ENCODE measurements around the gene FERMT2. TPM values are rescaled to one million over a fixed set of nuclear protein-coding genes. Genes with fewer than 3 reads are reported as not detected.

The FERMT2 gene
- total and polyA plus RNA-seq, 7 experiments from 2014 or later: 0.13 to 0.58 (median 0.33) TPM; not detected in 3

DNA sequence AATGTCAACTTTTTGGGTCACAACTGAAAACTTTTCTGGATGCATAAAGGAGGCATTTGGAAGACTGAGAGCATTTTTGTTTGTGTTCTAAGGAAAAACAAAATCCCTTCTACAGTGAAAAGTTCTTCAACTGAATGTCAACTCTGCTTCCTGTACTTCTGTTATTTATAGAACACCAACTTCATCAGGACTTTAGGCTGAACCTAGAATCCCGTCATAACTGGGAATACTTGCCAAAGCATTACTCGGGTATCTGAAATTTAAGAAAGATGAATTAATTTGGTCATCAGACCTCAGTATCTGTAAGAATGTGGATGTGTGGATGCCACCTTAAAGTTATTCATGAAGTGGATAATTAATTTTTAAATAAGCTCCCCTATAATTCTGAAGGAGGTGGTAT is 73.2 kb downstream of the FERMT2 start:
- H3K27ac ChIP-seq (ENCODE audit: low read depth, low read length): no peak overlapping the region
- H3K4me1 ChIP-seq (ENCODE audit: control insufficient read depth in 2 of 2, insufficient read depth in 2 of 2, low read length in 2 of 2): no peaks in the 10 kb centered on the region
- intact Hi-C loops (cut with micrococcal nuclease): no loop called here
- Mint-ChIP-seq H3K27me3 (peaks cover 0 to 10% (median 0%) of the 10 kb centered on the region in 5 donors), H3K27ac (no peak overlapping the region), H3K9me3 (no peaks in the 10 kb centered on the region), H3K4me3 (no peak overlapping the region), H3K36me3 (no peaks in the 10 kb centered on the region), H3K4me1 (no peaks in the 10 kb centered on the region)
- no peak for DNase-seq
- no peaks in the 10 kb centered on the region for H3K36me3 ChIP-seq (ENCODE audit: control insufficient read depth in 2 of 3, insufficient read depth in 3 of 3, low read length in 3 of 3)
- H3K27me3 ChIP-seq (ENCODE audit: control insufficient read depth in 2 of 2, insufficient read depth in 2 of 2, low read length in 2 of 2): no peaks in the 10 kb centered on the region
- no peak overlapping the region for H3K4me3 ChIP-seq (ENCODE audit: low read length)
- POLR2A ChIA-PET: no interaction called here
- CTCF ChIA-PET: no interaction called here
- no peak for ATAC-seq
- no peaks in the 10 kb centered on the region for H3K9me3 ChIP-seq (ENCODE audit: control insufficient read depth in 2 of 3, low read length in 3 of 3)

DNA sequence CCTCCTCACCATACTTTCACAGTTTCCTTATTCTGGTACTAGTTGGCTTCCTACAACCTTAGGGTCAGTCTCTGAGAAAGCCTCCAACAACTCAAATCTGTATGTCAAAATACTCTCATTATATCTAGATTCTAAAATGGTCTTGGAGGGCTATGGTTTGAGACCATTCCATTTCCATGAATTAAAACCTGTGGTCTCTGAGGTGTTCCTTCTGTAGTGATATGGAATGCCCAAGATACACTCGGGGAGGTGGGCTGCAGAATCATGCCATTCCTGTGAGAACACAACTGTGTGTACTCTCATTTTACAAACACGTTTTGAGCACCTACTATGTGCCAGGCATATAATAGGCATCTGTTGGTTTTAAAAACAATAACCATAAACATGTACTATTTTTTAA is 74.0 kb downstream of the FERMT2 start:
- Histone ChIP-seq H3K4me1 (ENCODE audit: control insufficient read depth in 2 of 2, insufficient read depth in 2 of 2, low read length in 2 of 2) (no peaks in the 10 kb centered on the region), H3K36me3 (ENCODE audit: control insufficient read depth in 2 of 3, insufficient read depth in 3 of 3, low read length in 3 of 3) (no peaks in the 10 kb centered on the region), H3K4me3 (ENCODE audit: low read length) (no peak overlapping the region), H3K27ac (ENCODE audit: low read depth, low read length) (no peak overlapping the region), H3K9me3 (ENCODE audit: control insufficient read depth in 2 of 3, low read length in 3 of 3) (no peaks in the 10 kb centered on the region), H3K27me3 (ENCODE audit: control insufficient read depth in 2 of 2, insufficient read depth in 2 of 2, low read length in 2 of 2) (no peaks in the 10 kb centered on the region)
- Mint-ChIP-seq H3K4me3 (no peak overlapping the region), H3K9me3 (no peaks in the 10 kb centered on the region), H3K27ac (no peak overlapping the region), H3K27me3 (peaks cover 0 to 8% (median 0%) of the 10 kb centered on the region in 5 donors), H3K36me3 (no peaks in the 10 kb centered on the region), H3K4me1 (no peaks in the 10 kb centered on the region)
- intact Hi-C loops (cut with micrococcal nuclease): no loop called here
- CTCF ChIA-PET: no interaction called here
- no peak for DNase-seq
- ATAC-seq: no peak
- POLR2A ChIA-PET: no interaction called here

DNA sequence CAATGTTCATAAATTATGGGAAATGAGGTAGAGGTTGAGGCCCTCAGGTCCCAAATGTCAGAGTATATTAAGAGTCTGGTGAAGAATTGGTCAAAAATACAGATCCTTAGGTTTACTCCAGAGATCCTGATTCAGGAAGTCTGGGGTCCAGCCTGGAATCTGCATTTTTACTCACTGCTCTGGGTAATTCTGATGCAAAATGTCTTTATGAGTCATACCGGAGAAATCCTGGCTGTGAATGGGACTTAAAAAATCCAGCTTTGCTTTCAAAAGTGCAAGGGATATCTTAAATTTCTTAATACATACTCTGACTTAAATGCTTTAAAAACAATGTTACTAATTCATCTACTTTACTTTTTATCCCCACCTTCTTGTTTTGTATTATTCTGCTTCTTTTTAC is 74.5 kb downstream of the FERMT2 start:
- H3K9me3 ChIP-seq (ENCODE audit: control insufficient read depth in 2 of 3, low read length in 3 of 3): no peaks in the 10 kb centered on the region
- no peaks in the 10 kb centered on the region for H3K36me3 ChIP-seq (ENCODE audit: control insufficient read depth in 2 of 3, insufficient read depth in 3 of 3, low read length in 3 of 3)
- no peaks in the 10 kb centered on the region for H3K27me3 ChIP-seq (ENCODE audit: control insufficient read depth in 2 of 2, insufficient read depth in 2 of 2, low read length in 2 of 2)
- H3K4me3 ChIP-seq (ENCODE audit: low read length): no peak overlapping the region
- Mint-ChIP-seq H3K36me3 (no peaks in the 10 kb centered on the region), H3K27me3 (peaks cover 0 to 6% (median 0%) of the 10 kb centered on the region in 5 donors), H3K9me3 (no peaks in the 10 kb centered on the region), H3K27ac (no peak overlapping the region), H3K4me3 (no peak overlapping the region), H3K4me1 (no peaks in the 10 kb centered on the region)
- H3K4me1 ChIP-seq (ENCODE audit: control insufficient read depth in 2 of 2, insufficient read depth in 2 of 2, low read length in 2 of 2): no peaks in the 10 kb centered on the region
- ChIA-PET POLR2A (no interaction called here), CTCF (no interaction called here)
- intact Hi-C loops (cut with micrococcal nuclease): no loop called here
- no peak overlapping the region for H3K27ac ChIP-seq (ENCODE audit: low read depth, low read length)
- ATAC-seq (no peak), DNase-seq (no peak)

DNA sequence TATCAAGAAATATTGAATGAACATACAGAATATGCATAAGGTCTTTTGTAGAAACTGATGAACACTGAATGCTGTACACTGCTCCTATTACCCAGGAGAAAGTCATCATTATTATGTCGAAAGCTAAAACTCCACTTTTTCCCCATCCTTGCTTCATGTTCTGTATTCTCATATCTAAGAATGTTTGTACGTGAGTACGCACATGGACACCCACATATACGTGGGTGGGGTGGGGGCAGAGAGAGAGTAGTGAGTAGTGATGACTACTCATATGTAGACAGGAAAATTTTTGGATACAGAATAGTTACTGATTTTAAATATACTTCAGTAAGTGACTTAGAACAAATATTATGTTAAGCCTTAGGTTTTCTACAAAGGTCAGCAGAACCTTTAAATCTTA is 75.1 kb downstream of the FERMT2 start:
- ChIA-PET CTCF (no interaction called here), POLR2A (no interaction called here)
- ATAC-seq (no peak), DNase-seq (no peak)
- Mint-ChIP-seq H3K27me3 (peaks cover 0 to 6% (median 0%) of the 10 kb centered on the region in 5 donors), H3K4me3 (no peak overlapping the region), H3K36me3 (no peaks in the 10 kb centered on the region), H3K27ac (no peak overlapping the region), H3K4me1 (no peaks in the 10 kb centered on the region), H3K9me3 (no peaks in the 10 kb centered on the region)
- Histone ChIP-seq H3K36me3 (ENCODE audit: control insufficient read depth in 2 of 3, insufficient read depth in 3 of 3, low read length in 3 of 3) (no peaks in the 10 kb centered on the region), H3K9me3 (ENCODE audit: control insufficient read depth in 2 of 3, low read length in 3 of 3) (no peaks in the 10 kb centered on the region), H3K4me1 (ENCODE audit: control insufficient read depth in 2 of 2, insufficient read depth in 2 of 2, low read length in 2 of 2) (no peaks in the 10 kb centered on the region), H3K27me3 (ENCODE audit: control insufficient read depth in 2 of 2, insufficient read depth in 2 of 2, low read length in 2 of 2) (no peaks in the 10 kb centered on the region), H3K27ac (ENCODE audit: low read depth, low read length) (no peak overlapping the region), H3K4me3 (ENCODE audit: low read length) (no peak overlapping the region)
- intact Hi-C loops (cut with micrococcal nuclease): no loop called here

DNA sequence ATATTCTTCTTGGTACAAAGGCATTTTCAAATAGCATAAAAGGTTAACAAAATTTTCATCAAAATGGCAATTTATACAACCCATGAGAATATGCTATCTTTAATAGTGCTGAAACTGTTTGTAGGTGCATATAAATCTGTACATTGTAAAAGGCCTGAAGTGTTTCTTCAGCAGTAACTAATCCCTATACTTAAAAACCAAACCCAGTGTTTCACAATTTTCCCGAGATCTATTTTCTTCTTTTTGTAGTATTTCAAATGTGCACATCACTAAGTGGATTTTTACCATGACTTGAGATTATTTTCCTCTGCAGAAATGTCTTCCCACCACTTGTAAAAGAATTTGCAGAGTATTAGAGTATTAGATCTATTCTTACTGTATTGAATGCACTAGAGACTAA is 76.5 kb downstream of the FERMT2 start:
- Mint-ChIP-seq H3K36me3 (no peaks in the 10 kb centered on the region), H3K4me1 (no peaks in the 10 kb centered on the region), H3K4me3 (no peak overlapping the region), H3K27me3 (peaks cover 0 to 6% (median 0%) of the 10 kb centered on the region in 5 donors), H3K9me3 (no peaks in the 10 kb centered on the region), H3K27ac (no peak overlapping the region)
- Histone ChIP-seq H3K27me3 (ENCODE audit: control insufficient read depth in 2 of 2, insufficient read depth in 2 of 2, low read length in 2 of 2) (no peaks in the 10 kb centered on the region), H3K9me3 (ENCODE audit: control insufficient read depth in 2 of 3, low read length in 3 of 3) (no peaks in the 10 kb centered on the region), H3K4me3 (ENCODE audit: low read length) (no peak overlapping the region), H3K4me1 (ENCODE audit: control insufficient read depth in 2 of 2, insufficient read depth in 2 of 2, low read length in 2 of 2) (no peaks in the 10 kb centered on the region), H3K36me3 (ENCODE audit: control insufficient read depth in 2 of 3, insufficient read depth in 3 of 3, low read length in 3 of 3) (no peaks in the 10 kb centered on the region), H3K27ac (ENCODE audit: low read depth, low read length) (no peak overlapping the region)
- intact Hi-C loops (cut with micrococcal nuclease): no loop called here
- DNase-seq (no peak), ATAC-seq (no peak)
- ChIA-PET CTCF (no interaction called here), POLR2A (no interaction called here)

DNA sequence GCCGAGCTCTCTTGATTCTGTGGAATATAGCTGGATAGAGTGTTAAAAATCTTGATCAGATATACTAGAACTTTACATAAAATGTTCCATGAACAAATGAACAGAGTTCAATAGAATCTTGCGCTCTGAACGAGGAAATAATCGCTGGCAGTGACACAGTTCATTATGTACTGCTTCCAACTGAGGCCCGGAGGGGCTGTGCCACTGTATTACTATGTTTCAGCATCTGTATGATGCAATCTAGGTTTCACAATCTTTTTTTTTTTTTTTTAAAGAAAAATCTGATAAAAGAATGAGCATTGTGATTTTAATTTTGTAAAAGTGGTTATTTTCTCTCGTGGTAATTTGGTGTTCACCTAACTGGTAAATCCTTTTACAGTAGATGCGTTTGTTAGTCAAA is 77.2 kb downstream of the FERMT2 start:
- H3K36me3 Mint-ChIP-seq: no peaks in the 10 kb centered on the region
- peaks cover 0 to 6% (median 0%) of the 10 kb centered on the region in 5 donors for H3K27me3 Mint-ChIP-seq
- no peak for ATAC-seq
- POLR2A ChIA-PET: no interaction called here
- no peaks in the 10 kb centered on the region for H3K9me3 ChIP-seq (ENCODE audit: control insufficient read depth in 2 of 3, low read length in 3 of 3)
- intact Hi-C loops (cut with micrococcal nuclease): no loop called here
- H3K4me3 Mint-ChIP-seq: no peak overlapping the region
- no peaks in the 10 kb centered on the region for H3K36me3 ChIP-seq (ENCODE audit: control insufficient read depth in 2 of 3, insufficient read depth in 3 of 3, low read length in 3 of 3)
- no peak overlapping the region for H3K27ac ChIP-seq (ENCODE audit: low read depth, low read length)
- no peaks in the 10 kb centered on the region for H3K4me1 ChIP-seq (ENCODE audit: control insufficient read depth in 2 of 2, insufficient read depth in 2 of 2, low read length in 2 of 2)
- H3K4me3 ChIP-seq (ENCODE audit: low read length): no peak overlapping the region
- no peaks in the 10 kb centered on the region for H3K9me3 Mint-ChIP-seq
- CTCF ChIA-PET: no interaction called here
- H3K27me3 ChIP-seq (ENCODE audit: control insufficient read depth in 2 of 2, insufficient read depth in 2 of 2, low read length in 2 of 2): no peaks in the 10 kb centered on the region
- H3K4me1 Mint-ChIP-seq: no peaks in the 10 kb centered on the region
- H3K27ac Mint-ChIP-seq: no peak overlapping the region
- no peak for DNase-seq

DNA sequence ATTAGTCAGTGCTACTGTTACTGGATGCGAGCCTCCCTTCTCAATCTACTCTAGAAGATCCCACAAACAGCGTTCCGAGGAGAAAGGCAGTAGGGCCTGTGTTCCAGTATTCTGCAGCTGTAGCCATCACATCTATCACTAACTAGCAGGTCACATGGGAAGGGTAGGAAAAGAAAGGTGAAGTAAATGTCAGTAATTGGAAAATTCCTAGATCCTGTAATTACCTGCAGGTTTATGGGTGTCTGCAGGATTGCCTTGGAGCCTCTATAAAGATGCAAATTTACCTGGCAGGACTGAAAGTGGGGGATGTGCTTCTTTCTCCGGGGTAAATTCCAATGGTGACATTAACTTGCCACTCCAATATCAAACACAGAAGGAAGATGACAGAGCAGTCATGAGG is 77.8 kb downstream of the FERMT2 start:
- Histone ChIP-seq H3K27me3 (ENCODE audit: control insufficient read depth in 2 of 2, insufficient read depth in 2 of 2, low read length in 2 of 2) (no peaks in the 10 kb centered on the region), H3K27ac (ENCODE audit: low read depth, low read length) (no peak overlapping the region), H3K9me3 (ENCODE audit: control insufficient read depth in 2 of 3, low read length in 3 of 3) (no peaks in the 10 kb centered on the region), H3K36me3 (ENCODE audit: control insufficient read depth in 2 of 3, insufficient read depth in 3 of 3, low read length in 3 of 3) (no peaks in the 10 kb centered on the region), H3K4me1 (ENCODE audit: control insufficient read depth in 2 of 2, insufficient read depth in 2 of 2, low read length in 2 of 2) (no peaks in the 10 kb centered on the region), H3K4me3 (ENCODE audit: low read length) (no peak overlapping the region)
- ChIA-PET CTCF (no interaction called here), POLR2A (no interaction called here)
- DNase-seq (no peak), ATAC-seq (no peak)
- Mint-ChIP-seq H3K9me3 (no peaks in the 10 kb centered on the region), H3K27ac (no peak overlapping the region), H3K4me1 (no peaks in the 10 kb centered on the region), H3K4me3 (no peak overlapping the region), H3K27me3 (peaks cover 0 to 5% (median 0%) of the 10 kb centered on the region in 5 donors), H3K36me3 (no peaks in the 10 kb centered on the region)
- intact Hi-C loops (cut with micrococcal nuclease): no loop called here
